Left kidney (tissue), 1 donor: Measurements from ENCODE around the gene TECPR1. TPM values are rescaled to one million over a fixed set of nuclear protein-coding genes. Genes with fewer than 3 reads are reported as not detected.

ENCODE experiments used
- polyA plus RNA-seq: library from polyadenylated mRNA; unstranded; fragments of 120-200 nt; gene quantifications from one replicate; pipeline ENCODE4 v1.2.1, GENCODE V29; 2013; ENCODE audit not compliant: insufficient read length

TECPR1 gene
- polyA plus RNA-seq, 1 donor = 18.1 TPM

Other genes with a start within 250 kb of the TECPR1 start
- 16.0 TPM for gene LMTK2, start 145.4 kb downstream of the TECPR1 start, polyA plus RNA-seq
- gene BHLHA15, start 40.8 kb downstream of the TECPR1 start, polyA plus RNA-seq = not detected
- 86.1 TPM for gene BRI3, start 29.5 kb upstream of the TECPR1 start, polyA plus RNA-seq
- gene BAIAP2L1, start 148.9 kb upstream of the TECPR1 start, polyA plus RNA-seq = 17.8 TPM